OCI-LY3 (cell line): ENCODE measurements around the gene CEACAM6.

ENCODE experiments used
- EZH2phosphoT487 ChIP-seq: fragments of 200-600 bp; shearing (Covaris generic); IDR thresholded peaks from 2 replicates; pipeline ENCODE4 v1.6.1; 2018; ENCODE audit warnings: antibody characterized with exemption, mixed run types, low read depth
- TF ChIP-seq, protein P1 (sequence below): fragments of 200-600, 300-600 bp; sonication (generic); IDR thresholded peaks from 2 replicates; pipeline ENCODE4 v1.5.1; 2014; ENCODE audit warnings: antibody characterized with exemption, low read length, low read depth

GRCh38 chr19:41776700-41777099 lies 21.4 kb downstream of the CEACAM6 start:
- TF ChIP-seq, protein P1, sequence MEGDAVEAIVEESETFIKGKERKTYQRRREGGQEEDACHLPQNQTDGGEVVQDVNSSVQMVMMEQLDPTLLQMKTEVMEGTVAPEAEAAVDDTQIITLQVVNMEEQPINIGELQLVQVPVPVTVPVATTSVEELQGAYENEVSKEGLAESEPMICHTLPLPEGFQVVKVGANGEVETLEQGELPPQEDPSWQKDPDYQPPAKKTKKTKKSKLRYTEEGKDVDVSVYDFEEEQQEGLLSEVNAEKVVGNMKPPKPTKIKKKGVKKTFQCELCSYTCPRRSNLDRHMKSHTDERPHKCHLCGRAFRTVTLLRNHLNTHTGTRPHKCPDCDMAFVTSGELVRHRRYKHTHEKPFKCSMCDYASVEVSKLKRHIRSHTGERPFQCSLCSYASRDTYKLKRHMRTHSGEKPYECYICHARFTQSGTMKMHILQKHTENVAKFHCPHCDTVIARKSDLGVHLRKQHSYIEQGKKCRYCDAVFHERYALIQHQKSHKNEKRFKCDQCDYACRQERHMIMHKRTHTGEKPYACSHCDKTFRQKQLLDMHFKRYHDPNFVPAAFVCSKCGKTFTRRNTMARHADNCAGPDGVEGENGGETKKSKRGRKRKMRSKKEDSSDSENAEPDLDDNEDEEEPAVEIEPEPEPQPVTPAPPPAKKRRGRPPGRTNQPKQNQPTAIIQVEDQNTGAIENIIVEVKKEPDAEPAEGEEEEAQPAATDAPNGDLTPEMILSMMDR = no peak
- no peak for TF ChIP-seq EZH2phosphoT487
